GM19324 (cell line): ENCODE results near the gene TMEM108.

ENCODE experiments used
- ATAC-seq: cut with Tn5 transposase; IDR thresholded peaks from one replicate; pipeline ENCODE4 v1.9.1; 2021; ENCODE audit warnings: mild to moderate bottlenecking, moderate library complexity; ENCODE audit not compliant: unreplicated experiment, low FRiP score

The TMEM108 gene

DNA sequence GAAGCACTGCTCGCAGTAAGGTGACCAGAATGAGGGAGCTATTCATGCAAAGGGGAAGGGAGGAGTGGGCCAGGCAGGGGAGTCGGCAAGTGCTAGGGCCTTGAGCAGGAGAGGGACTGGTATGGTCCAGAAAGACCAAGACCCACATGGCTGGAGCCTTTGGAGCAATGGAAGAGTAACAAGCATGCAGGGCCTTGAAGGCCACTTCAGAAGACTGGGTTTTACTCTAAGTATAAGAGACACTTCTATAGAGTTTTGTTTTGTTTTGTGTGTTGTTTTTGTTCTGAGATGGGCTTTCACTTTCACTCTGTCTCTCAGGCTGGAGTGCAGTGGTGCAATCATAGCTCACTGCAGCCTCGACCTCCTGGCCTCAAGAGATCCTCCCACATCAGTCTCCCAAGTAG, 403.7 kb downstream of the TMEM108 start:
- peak; percentile 64 for ATAC-seq

DNA sequence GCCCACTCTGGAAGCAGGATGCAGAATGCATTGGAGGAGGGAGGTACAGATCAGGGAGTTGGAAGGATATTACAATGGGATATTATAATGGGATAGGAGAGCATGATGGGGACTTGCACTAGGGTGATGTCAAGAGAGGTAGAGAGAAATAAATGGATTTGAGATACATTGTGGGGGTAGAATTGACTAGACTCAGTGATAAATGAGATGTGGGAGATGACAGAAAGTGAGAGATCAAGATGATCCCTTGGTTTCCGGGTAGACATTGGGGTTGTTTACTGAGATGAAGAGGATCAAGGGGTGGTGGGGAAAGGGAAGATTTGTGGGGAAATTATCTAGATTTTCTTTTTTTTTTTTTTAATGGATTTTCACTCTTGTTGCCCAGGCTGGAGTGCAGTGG, 404.3 kb downstream of the TMEM108 start:
- ATAC-seq, result no peak

DNA sequence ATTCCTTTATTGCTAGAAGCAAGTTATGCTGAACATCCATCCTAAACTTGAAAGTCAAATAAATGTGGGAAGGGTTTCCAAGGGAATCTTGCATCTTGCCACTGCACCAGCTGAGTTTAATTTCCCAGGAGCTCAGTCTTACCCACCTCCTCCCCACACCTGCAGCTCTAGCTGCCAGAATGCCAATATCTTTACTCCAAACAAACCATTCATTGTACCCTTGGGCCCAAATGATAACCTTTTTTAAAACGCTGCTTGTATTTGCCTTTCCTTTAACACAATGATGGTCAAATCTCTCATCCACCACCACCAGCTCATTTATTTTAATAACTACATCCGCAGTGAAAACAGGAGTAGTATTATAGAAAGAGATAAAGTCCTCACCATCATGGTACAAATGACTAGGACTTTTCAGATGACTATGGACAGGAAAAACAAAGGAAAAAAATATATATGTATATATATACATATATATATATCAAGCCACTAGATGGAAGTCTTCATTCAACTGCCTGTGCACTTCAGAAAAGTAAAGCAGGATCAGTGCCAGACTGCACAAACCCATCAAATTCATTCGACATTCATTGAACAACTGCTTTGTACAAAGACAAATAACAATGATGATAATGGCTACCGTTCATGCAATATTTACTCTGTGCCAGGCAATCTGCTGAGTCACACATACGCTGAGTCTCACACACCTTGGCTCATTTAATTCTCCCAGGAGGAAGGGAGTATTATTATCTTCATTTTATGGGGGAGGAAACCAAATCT, 405.6 kb downstream of the TMEM108 start:
- no peak for ATAC-seq

DNA sequence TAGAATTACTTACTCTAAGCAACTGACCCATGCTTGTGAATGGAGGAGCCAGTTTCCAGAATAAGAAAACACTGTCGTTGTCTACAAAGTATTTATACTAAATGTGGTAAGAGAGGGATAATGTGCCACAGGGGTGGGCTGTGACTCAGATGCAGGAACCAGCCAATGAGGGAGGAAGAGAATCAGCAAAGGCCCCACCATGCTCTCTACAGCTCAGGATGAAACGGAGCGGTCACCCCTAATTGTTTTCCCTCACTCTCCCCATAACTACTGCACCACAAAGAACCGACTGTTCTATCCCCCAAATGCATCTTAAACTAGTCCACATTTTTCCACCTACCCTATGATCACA, 406.2 kb downstream of the TMEM108 start:
- no peak for ATAC-seq

DNA sequence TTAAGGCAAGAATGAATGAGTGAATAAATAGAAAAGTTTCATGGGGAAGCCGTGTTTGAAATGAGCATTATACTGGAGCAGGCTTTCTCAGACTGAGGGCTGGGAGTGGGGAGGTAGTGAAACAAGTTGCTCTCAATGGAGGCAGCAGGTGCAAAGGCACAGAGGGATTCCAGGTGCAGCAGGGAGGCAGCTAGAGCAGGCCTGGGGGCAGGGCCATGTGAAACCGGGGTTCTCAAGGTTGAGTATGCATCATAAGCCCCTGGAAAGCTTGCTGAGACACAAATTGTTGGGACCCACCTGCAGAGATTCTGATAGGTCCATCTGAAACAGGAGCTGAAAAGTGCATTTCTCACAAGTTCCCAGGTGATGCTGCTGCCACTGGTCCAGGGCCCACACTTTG, 406.9 kb downstream of the TMEM108 start:
- no peak for ATAC-seq
